Keratinocyte (primary cell): Measurements from ENCODE around the gene GRHL3. TPM values are rescaled to one million over a fixed set of nuclear protein-coding genes. Genes with fewer than 3 reads are reported as not detected.

Experiments
- DNase-seq: peaks from one replicate; pipeline ENCODE4 v3.0.0-alpha.2; 2011; ENCODE audit warnings: low read depth, missing footprints, low spot score
- FAIRE-seq: peaks from 2 replicates; lab custom pipeline; 2011; peaks lifted over from hg19 to GRCh38; lab: Jason Lieb, UNC
- H2AFZ ChIP-seq: 2 replicates; pipeline ENCODE4 v1.6.0; 2012; ENCODE audit warnings: low read length, control low read depth, inconsistent platforms; ENCODE audit not compliant: control insufficient read depth
- H3K27ac ChIP-seq: 2 replicates; pipeline ENCODE4 v1.5.1; 2011; ENCODE audit warnings: low read length; ENCODE audit not compliant: control insufficient read depth, insufficient read depth
- H3K27me3 ChIP-seq: 3 replicates; pipeline ENCODE4 v1.6.0; 2011; ENCODE audit warnings: low read length; ENCODE audit not compliant: control insufficient read depth, insufficient read depth; ENCODE audit errors: extremely low read depth
- H3K36me3 ChIP-seq, 2 experiments: 2 replicates in 1 of 2; 3 replicates in 1 of 2; pipeline ENCODE4 v1.5.1; 2011; ENCODE audit warnings: low read length in 2 of 2, mild to moderate bottlenecking in 1 of 2; ENCODE audit not compliant: control insufficient read depth in 2 of 2, insufficient read depth in 2 of 2; ENCODE audit errors: extremely low read depth in 1 of 2
- H3K4me1 ChIP-seq: 3 replicates; pipeline ENCODE4 v1.5.1; 2011; ENCODE audit warnings: low read length; ENCODE audit not compliant: control insufficient read depth, insufficient read depth; ENCODE audit errors: extremely low read depth
- H3K4me2 ChIP-seq: 3 replicates; pipeline ENCODE4 v1.6.0; 2011; ENCODE audit warnings: low read depth, low read length; ENCODE audit not compliant: control insufficient read depth, insufficient read depth; ENCODE audit errors: extremely low read depth
- H3K4me3 ChIP-seq, 3 experiments: fragments of 200-600 bp in 1 of 3; sonication (generic) in 1 of 3; 2 replicates in 2 of 3; 3 replicates in 1 of 3; pipeline ENCODE4 v1.5.1; 2011 to 2016; ENCODE audit warnings: low read length in 3 of 3, mild to moderate bottlenecking in 3 of 3, control low read depth in 2 of 3, inconsistent platforms in 1 of 3, low read depth in 1 of 3, mixed read lengths in 1 of 3, mixed run types in 1 of 3, moderate library complexity in 1 of 3; ENCODE audit not compliant: control insufficient read depth in 2 of 3, insufficient read depth in 2 of 3; ENCODE audit errors: extremely low read depth in 1 of 3
- H3K79me2 ChIP-seq: 2 replicates; pipeline ENCODE4 v1.6.0; 2012; ENCODE audit warnings: low read length; ENCODE audit not compliant: control insufficient read depth, insufficient read depth
- H3K9ac ChIP-seq: 3 replicates; pipeline ENCODE4 v1.6.0; 2011; ENCODE audit warnings: low read length; ENCODE audit not compliant: control insufficient read depth, insufficient read depth; ENCODE audit errors: extremely low read depth
- H3K9me1 ChIP-seq: 3 replicates; pipeline ENCODE4 v1.6.0; 2011; ENCODE audit warnings: low read length; ENCODE audit not compliant: control insufficient read depth, insufficient read depth; ENCODE audit errors: extremely low read depth
- H3K9me3 ChIP-seq: 2 replicates; pipeline ENCODE4 v1.5.1; 2012; ENCODE audit warnings: low read depth, low read length; ENCODE audit not compliant: control insufficient read depth
- H4K20me1 ChIP-seq: 3 replicates; pipeline ENCODE4 v1.6.0; 2011; ENCODE audit warnings: low read length; ENCODE audit not compliant: control insufficient read depth, insufficient read depth; ENCODE audit errors: extremely low read depth
- EZH2 ChIP-seq: IDR thresholded peaks from one replicate; pipeline ENCODE4 v1.6.1; 2012; ENCODE audit warnings: inconsistent platforms, mild to moderate bottlenecking, low read length, moderate library complexity
- dilution Hi-C: fragments of 300-500 bp; cut with MboI; formaldehyde crosslinking; loops from one replicate; pipeline ENCODE4 v1.7.0; 2020; ENCODE audit warnings: low sequenced_read_pairs; ENCODE audit not compliant: extremely low pct_ligation_motif_present
- polyA plus RNA-seq, 5 experiments: library from polyadenylated mRNA; depleted of rRNA in 3 of 5; stranded (reverse) in 3 of 5; stranded (forward) in 1 of 5; unstranded in 1 of 5; fragments of >200 nt; gene quantifications; 1 replicate in 1 of 5; 2 replicates in 3 of 5; 3 replicates in 1 of 5; pipeline versions ENCODE4 v1.2.1 to v1.2.3, GENCODE V29; 2011 to 2012; ENCODE audit warnings: missing spikeins in 2 of 5, low read depth in 1 of 5, low replicate concordance in 1 of 5
- TF ChIP-seq, protein P1 (sequence below), 3 experiments: IDR thresholded peaks in 1 of 3; conservative IDR thresholded peaks in 1 of 3; optimal IDR thresholded peaks in 1 of 3; 2 replicates in 2 of 3; 3 replicates in 1 of 3; pipeline versions ENCODE3 to v1.5.1; 2011; ENCODE audit warnings: low read length in 3 of 3, mild to moderate bottlenecking in 3 of 3, moderate library complexity in 2 of 3, control low read depth in 1 of 3, inconsistent platforms in 1 of 3; ENCODE audit not compliant: insufficient read depth in 2 of 3; ENCODE audit errors: extremely low read depth in 1 of 3

Gene GRHL3
- polyA plus RNA-seq, 1 donor (not counting 4 experiments of a cell fraction or from before 2014, with no cell fraction given), result 13.0 TPM

DNA sequence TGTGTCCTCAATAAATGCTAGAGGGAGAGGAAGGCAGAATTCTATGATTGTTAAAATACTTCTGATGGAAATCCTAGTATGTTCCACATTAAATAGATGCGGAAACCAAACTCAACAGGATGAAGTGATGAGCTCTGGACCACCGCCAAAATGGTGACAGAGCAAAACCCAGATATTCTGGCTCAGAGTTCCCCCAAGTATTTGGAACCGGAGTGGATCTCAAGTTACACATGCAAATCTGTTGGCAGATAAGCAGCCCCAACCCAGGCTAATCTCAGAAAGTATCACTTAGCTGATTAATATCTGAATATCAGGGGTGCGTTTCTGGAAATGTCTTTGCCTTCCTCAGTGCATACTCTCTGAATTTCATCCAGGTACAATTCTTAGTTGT, 17.4 kb upstream of the GRHL3 start:
- no peak for DNase-seq
- Histone ChIP-seq H3K9me1 (no peaks in the 10 kb centered on the region), H3K79me2 (no peaks in the 10 kb centered on the region), H4K20me1 (no peaks in the 10 kb centered on the region), H3K27ac (peak overlapping the region; percentile 45), H3K4me2 (no peak overlapping the region), H3K4me1 (peaks cover 27% of the 10 kb centered on the region), H3K27me3 (no peaks in the 10 kb centered on the region), H2AFZ (no peak overlapping the region), H3K9me3 (no peaks in the 10 kb centered on the region), H3K36me3 (no peaks in the 10 kb centered on the region), H3K9ac (no peak overlapping the region), H3K4me3 (no peak overlapping the region)
- dilution Hi-C loops, result no loop called here
- FAIRE-seq, result peak; percentile 41
- TF ChIP-seq, protein P1, sequence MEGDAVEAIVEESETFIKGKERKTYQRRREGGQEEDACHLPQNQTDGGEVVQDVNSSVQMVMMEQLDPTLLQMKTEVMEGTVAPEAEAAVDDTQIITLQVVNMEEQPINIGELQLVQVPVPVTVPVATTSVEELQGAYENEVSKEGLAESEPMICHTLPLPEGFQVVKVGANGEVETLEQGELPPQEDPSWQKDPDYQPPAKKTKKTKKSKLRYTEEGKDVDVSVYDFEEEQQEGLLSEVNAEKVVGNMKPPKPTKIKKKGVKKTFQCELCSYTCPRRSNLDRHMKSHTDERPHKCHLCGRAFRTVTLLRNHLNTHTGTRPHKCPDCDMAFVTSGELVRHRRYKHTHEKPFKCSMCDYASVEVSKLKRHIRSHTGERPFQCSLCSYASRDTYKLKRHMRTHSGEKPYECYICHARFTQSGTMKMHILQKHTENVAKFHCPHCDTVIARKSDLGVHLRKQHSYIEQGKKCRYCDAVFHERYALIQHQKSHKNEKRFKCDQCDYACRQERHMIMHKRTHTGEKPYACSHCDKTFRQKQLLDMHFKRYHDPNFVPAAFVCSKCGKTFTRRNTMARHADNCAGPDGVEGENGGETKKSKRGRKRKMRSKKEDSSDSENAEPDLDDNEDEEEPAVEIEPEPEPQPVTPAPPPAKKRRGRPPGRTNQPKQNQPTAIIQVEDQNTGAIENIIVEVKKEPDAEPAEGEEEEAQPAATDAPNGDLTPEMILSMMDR (optimal IDR thresholded peaks at IDR 0.05 in 1 of 3, IDR thresholded peaks at IDR 0.05 in 1 of 3, conservative IDR thresholded peaks at IDR 0.05 in 1 of 3; ENCODE audit: extremely low read depth in 1 of 3, insufficient read depth in 2 of 3, low read length in 3 of 3), result no peak
- TF ChIP-seq EZH2, result no peak

DNA sequence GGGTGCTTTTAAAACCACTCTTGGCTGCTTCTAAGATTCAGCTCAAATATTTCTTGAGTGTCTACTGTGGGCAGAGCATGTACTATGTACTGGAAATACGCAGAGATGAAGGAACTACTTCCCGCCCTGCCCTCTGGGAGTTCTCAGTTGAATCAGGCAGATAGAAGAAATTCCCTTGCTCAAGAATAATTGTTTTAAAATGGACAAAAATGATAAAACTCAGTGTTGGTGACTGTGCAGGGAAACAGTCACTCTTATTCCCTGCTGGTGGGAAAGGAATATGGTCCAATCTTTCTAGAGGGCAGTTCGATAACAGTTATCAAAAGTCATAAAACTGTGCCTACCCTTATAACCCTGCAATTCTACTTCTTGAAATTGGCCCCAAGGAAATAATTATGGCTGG, 16.9 kb upstream of the GRHL3 start:
- TF ChIP-seq, protein P1 (optimal IDR thresholded peaks at IDR 0.05 in 1 of 3, IDR thresholded peaks at IDR 0.05 in 1 of 3, conservative IDR thresholded peaks at IDR 0.05 in 1 of 3; ENCODE audit: extremely low read depth in 1 of 3, insufficient read depth in 2 of 3, low read length in 3 of 3), result no peak
- no peak for TF ChIP-seq EZH2
- H4K20me1 ChIP-seq, result no peaks in the 10 kb centered on the region
- H3K27ac ChIP-seq, result peak overlapping the region; percentile 45
- H3K79me2 ChIP-seq, result no peaks in the 10 kb centered on the region
- no peak for DNase-seq
- no peak overlapping the region for H3K9ac ChIP-seq
- no peak overlapping the region for H3K4me2 ChIP-seq
- no peaks in the 10 kb centered on the region for H3K9me3 ChIP-seq
- H3K4me3 ChIP-seq, result no peak overlapping the region
- no peaks in the 10 kb centered on the region for H3K9me1 ChIP-seq
- dilution Hi-C loops, result no loop called here
- H3K4me1 ChIP-seq, result peaks cover 23% of the 10 kb centered on the region
- peak; percentile 32 for FAIRE-seq
- no peaks in the 10 kb centered on the region for H3K27me3 ChIP-seq
- no peaks in the 10 kb centered on the region for H3K36me3 ChIP-seq
- no peak overlapping the region for H2AFZ ChIP-seq
